Occipital lobe (tissue), 2 donors: ENCODE measurements around the gene KASH5. TPM values are rescaled to one million over a fixed set of nuclear protein-coding genes. Genes with fewer than 3 reads are reported as not detected.

Experiments
- DNase-seq: peaks from one replicate; lab custom pipeline; 2025; lab: John Stamatoyannopoulos, UW
- total RNA-seq: library from RNA; depleted of rRNA; stranded (reverse); fragments of >200 nt; gene quantifications from one replicate; pipeline ENCODE4 v1.2.3, GENCODE V29; 2014

Gene KASH5
- total RNA-seq, 1 donor from 2014 or later: not detected

GRCh38 chr19:49393881-49394280 lies 5.8 kb downstream of the KASH5 start:
- no peak for DNase-seq

- no peak for DNase-seq
These were observed 7.7 kb downstream of the KASH5 start for GRCh38 chr19:49395581-49396407.

GRCh38 chr19:49396738-49397505 lies 8.9 kb downstream of the KASH5 start:
- DNase-seq: no peak

- no peak for DNase-seq
These were observed 10.1 kb downstream of the KASH5 start for GRCh38 chr19:49398001-49398615.

- no peak for DNase-seq
These were observed 10.9 kb downstream of the KASH5 start for GRCh38 chr19:49398931-49399330.

- DNase-seq: no peak
These were observed 12.0 kb downstream of the KASH5 start for GRCh38 chr19:49400029-49400428.

- DNase-seq: no peak
These were observed 15.5 kb downstream of the KASH5 start for GRCh38 chr19:49403404-49404187.

GRCh38 chr19:49407079-49407478 lies 19.0 kb downstream of the KASH5 start:
- DNase-seq: no peak

GRCh38 chr19:49407482-49408015 lies 19.5 kb downstream of the KASH5 start:
- DNase-seq: no peak

GRCh38 chr19:49408816-49409440 lies 20.9 kb downstream of the KASH5 start:
- no peak for DNase-seq

- DNase-seq: no peak
These were observed 21.5 kb downstream of the KASH5 start for GRCh38 chr19:49409441-49410029.

- DNase-seq: no peak
These were observed 23.8 kb downstream of the KASH5 start for GRCh38 chr19:49411681-49412326.

- DNase-seq: no peak
These were observed 25.3 kb downstream of the KASH5 start for GRCh38 chr19:49413348-49413747.

GRCh38 chr19:49414256-49414655 lies 26.2 kb downstream of the KASH5 start:
- no peak for DNase-seq

- no peak for DNase-seq
These were observed 27.2 kb downstream of the KASH5 start for GRCh38 chr19:49415102-49415809.

- DNase-seq: no peak
These were observed 27.8 kb downstream of the KASH5 start for GRCh38 chr19:49415810-49416200.

- DNase-seq: no peak
These were observed 29.0 kb downstream of the KASH5 start for GRCh38 chr19:49417088-49417487.

GRCh38 chr19:49418511-49418910 lies 30.5 kb downstream of the KASH5 start:
- DNase-seq: no peak

- DNase-seq: no peak
These were observed 31.1 kb downstream of the KASH5 start for GRCh38 chr19:49419173-49419572.
